Measurements from ENCODE around the gene HHAT.

HHAT gene

GRCh38 chr1:210360852-210361477 lies 32.3 kb downstream of the HHAT start:
- Histone ChIP-seq H3K9ac (ENCODE audit: low read depth, low read length, poor library complexity, severe bottlenecking) (no peak overlapping the region), H3K79me2 (ENCODE audit: insufficient read depth, low read length) (no peaks in the 10 kb centered on the region), H3F3A (ENCODE audit: low read depth) (no peaks in the 10 kb centered on the region), H3K4me2 (ENCODE audit: low read depth, low read length, poor library complexity, severe bottlenecking) (no peak overlapping the region), H4K20me1 (ENCODE audit: insufficient read depth, low read length, poor library complexity, severe bottlenecking) (no peaks in the 10 kb centered on the region), H3K9me2 (replicated peaks; ENCODE audit: low read depth, low read length) (no peaks in the 10 kb centered on the region), H3K4me3 (ENCODE audit: low read length, poor library complexity, severe bottlenecking) (no peak overlapping the region), H3K27me3 (ENCODE audit: insufficient read depth, low read length, poor library complexity, severe bottlenecking) (no peaks in the 10 kb centered on the region), H3K4me1 (ENCODE audit: insufficient read depth, low read length, poor library complexity, severe bottlenecking) (no peaks in the 10 kb centered on the region), H3K9me3 (ENCODE audit: insufficient read depth, low read depth, low read length) (no peaks in the 10 kb centered on the region), H2AFZ (ENCODE audit: low read length) (0 out of 2 replicates have a peak overlapping the region, but pooled peaks have one; percentile 0), H3K36me3 (ENCODE audit: insufficient read depth, low read length) (no peaks in the 10 kb centered on the region)
- TF ChIP-seq CTCF (conservative IDR thresholded peaks at IDR 0.05; ENCODE audit: low read length) (peak; percentile 67), EZH2phosphoT487 (IDR thresholded peaks at IDR 0.05; ENCODE audit: borderline replicate concordance) (no peak)

GRCh38 chr1:210361665-210362064 lies 33.0 kb downstream of the HHAT start:
- H3F3A ChIP-seq (ENCODE audit: low read depth), result no peaks in the 10 kb centered on the region
- no peaks in the 10 kb centered on the region for H3K9me2 ChIP-seq (replicated peaks; ENCODE audit: low read depth, low read length)
- H3K27me3 ChIP-seq (ENCODE audit: insufficient read depth, low read length, poor library complexity, severe bottlenecking), result no peaks in the 10 kb centered on the region
- no peaks in the 10 kb centered on the region for H3K36me3 ChIP-seq (ENCODE audit: insufficient read depth, low read length)
- no peak overlapping the region for H2AFZ ChIP-seq (ENCODE audit: low read length)
- H3K9me3 ChIP-seq (ENCODE audit: insufficient read depth, low read depth, low read length), result no peaks in the 10 kb centered on the region
- no peak overlapping the region for H3K4me2 ChIP-seq (ENCODE audit: low read depth, low read length, poor library complexity, severe bottlenecking)
- TF ChIP-seq CTCF (conservative IDR thresholded peaks at IDR 0.05; ENCODE audit: low read length) (no peak), EZH2phosphoT487 (IDR thresholded peaks at IDR 0.05; ENCODE audit: borderline replicate concordance) (no peak)
- no peaks in the 10 kb centered on the region for H3K79me2 ChIP-seq (ENCODE audit: insufficient read depth, low read length)
- no peak overlapping the region for H3K4me3 ChIP-seq (ENCODE audit: low read length, poor library complexity, severe bottlenecking)
- no peaks in the 10 kb centered on the region for H4K20me1 ChIP-seq (ENCODE audit: insufficient read depth, low read length, poor library complexity, severe bottlenecking)
- H3K9ac ChIP-seq (ENCODE audit: low read depth, low read length, poor library complexity, severe bottlenecking), result no peak overlapping the region
- H3K4me1 ChIP-seq (ENCODE audit: insufficient read depth, low read length, poor library complexity, severe bottlenecking), result no peaks in the 10 kb centered on the region

- Histone ChIP-seq H3K4me2 (ENCODE audit: low read depth, low read length, poor library complexity, severe bottlenecking) (no peak overlapping the region), H3K79me2 (ENCODE audit: insufficient read depth, low read length) (no peaks in the 10 kb centered on the region), H3K9ac (ENCODE audit: low read depth, low read length, poor library complexity, severe bottlenecking) (no peak overlapping the region), H4K20me1 (ENCODE audit: insufficient read depth, low read length, poor library complexity, severe bottlenecking) (no peaks in the 10 kb centered on the region), H3F3A (ENCODE audit: low read depth) (no peaks in the 10 kb centered on the region), H3K4me1 (ENCODE audit: insufficient read depth, low read length, poor library complexity, severe bottlenecking) (no peaks in the 10 kb centered on the region), H3K4me3 (ENCODE audit: low read length, poor library complexity, severe bottlenecking) (no peak overlapping the region), H3K9me3 (ENCODE audit: insufficient read depth, low read depth, low read length) (no peaks in the 10 kb centered on the region), H3K27me3 (ENCODE audit: insufficient read depth, low read length, poor library complexity, severe bottlenecking) (no peaks in the 10 kb centered on the region), H3K9me2 (replicated peaks; ENCODE audit: low read depth, low read length) (no peaks in the 10 kb centered on the region), H3K36me3 (ENCODE audit: insufficient read depth, low read length) (no peaks in the 10 kb centered on the region), H2AFZ (ENCODE audit: low read length) (no peak overlapping the region)
- no peak for TF ChIP-seq EZH2phosphoT487 (IDR thresholded peaks at IDR 0.05; ENCODE audit: borderline replicate concordance)
- no peak for TF ChIP-seq CTCF (conservative IDR thresholded peaks at IDR 0.05; ENCODE audit: low read length)
Observed at GRCh38 chr1:210362526-210362925, 33.8 kb downstream of the HHAT start.

Data from Loucy (cell line).